T-helper 1 cell treated with Interleukin-12 subunit alpha and Interleukin-12 subunit beta and Interleukin-4 antibody, amounts not matched to agents 30 μg/mL and 1 μg/mL, for 36 hours (primary cell): ENCODE results near the gene PAM.

Experiments
- H3K27ac Mint-ChIP-seq: one replicate; pipeline ENCODE4 v1.8.0; 2021; ENCODE audit warnings: mild to moderate bottlenecking, mixed read lengths
- H3K27me3 Mint-ChIP-seq: one replicate; pipeline ENCODE4 v1.8.0; 2021; ENCODE audit warnings: low read depth, mixed read lengths
- H3K36me3 Mint-ChIP-seq: one replicate; pipeline ENCODE4 v1.8.0; 2021; ENCODE audit warnings: low read depth, mixed read lengths
- H3K4me1 Mint-ChIP-seq: one replicate; pipeline ENCODE4 v1.8.0; 2021; ENCODE audit warnings: low read depth, mixed read lengths
- H3K4me3 Mint-ChIP-seq: one replicate; pipeline ENCODE4 v1.8.0; 2021; ENCODE audit warnings: mild to moderate bottlenecking, moderate library complexity, mixed read lengths
- H3K9me3 Mint-ChIP-seq: one replicate; pipeline ENCODE4 v1.8.0; 2021; ENCODE audit warnings: mixed read lengths

Gene PAM

DNA sequence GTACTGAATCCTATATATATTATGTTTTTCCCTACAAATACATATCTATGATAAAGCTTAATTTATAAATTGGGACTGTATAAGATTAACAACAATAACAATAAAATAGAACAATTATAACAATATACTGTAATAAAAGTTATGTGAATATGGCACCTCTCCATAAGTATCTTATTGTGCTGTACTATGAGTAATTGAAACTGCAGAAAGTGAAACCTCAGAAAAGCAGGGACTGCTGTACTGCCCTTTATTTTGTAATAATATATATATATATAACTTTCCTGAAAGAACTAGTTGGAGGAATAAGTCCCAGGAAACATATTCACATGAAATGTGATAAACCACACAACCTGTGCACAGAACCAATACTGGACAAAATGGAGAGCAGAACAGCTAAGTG lies 77.3 kb downstream of the PAM start:
- H3K4me3 Mint-ChIP-seq = no peak overlapping the region
- no peaks in the 10 kb centered on the region for H3K36me3 Mint-ChIP-seq
- no peaks in the 10 kb centered on the region for H3K9me3 Mint-ChIP-seq
- H3K27me3 Mint-ChIP-seq = no peaks in the 10 kb centered on the region
- peaks cover 22% of the 10 kb centered on the region for H3K4me1 Mint-ChIP-seq
- no peak overlapping the region for H3K27ac Mint-ChIP-seq

DNA sequence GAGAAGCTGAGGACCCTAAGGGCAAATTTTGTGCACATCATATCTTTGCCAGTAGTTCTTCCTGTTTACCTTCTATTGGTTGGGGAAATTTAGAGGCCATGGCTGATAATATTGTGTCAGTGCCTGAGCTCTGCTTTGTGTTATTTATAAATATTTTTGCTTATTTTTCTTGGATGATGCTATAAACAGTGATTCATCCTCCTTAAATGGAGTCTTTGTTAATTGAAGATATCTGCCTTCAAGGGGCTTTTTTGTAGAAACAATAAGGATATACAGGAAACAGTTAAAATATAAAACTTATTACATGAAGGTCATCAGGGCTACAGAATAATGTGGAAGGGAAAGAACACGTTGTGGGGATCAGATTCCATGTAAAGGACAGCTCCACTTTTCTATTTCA lies 78.0 kb downstream of the PAM start:
- H3K9me3 Mint-ChIP-seq = no peaks in the 10 kb centered on the region
- no peak overlapping the region for H3K4me3 Mint-ChIP-seq
- H3K27ac Mint-ChIP-seq = no peak overlapping the region
- no peaks in the 10 kb centered on the region for H3K27me3 Mint-ChIP-seq
- no peaks in the 10 kb centered on the region for H3K36me3 Mint-ChIP-seq
- H3K4me1 Mint-ChIP-seq = peaks cover 22% of the 10 kb centered on the region

DNA sequence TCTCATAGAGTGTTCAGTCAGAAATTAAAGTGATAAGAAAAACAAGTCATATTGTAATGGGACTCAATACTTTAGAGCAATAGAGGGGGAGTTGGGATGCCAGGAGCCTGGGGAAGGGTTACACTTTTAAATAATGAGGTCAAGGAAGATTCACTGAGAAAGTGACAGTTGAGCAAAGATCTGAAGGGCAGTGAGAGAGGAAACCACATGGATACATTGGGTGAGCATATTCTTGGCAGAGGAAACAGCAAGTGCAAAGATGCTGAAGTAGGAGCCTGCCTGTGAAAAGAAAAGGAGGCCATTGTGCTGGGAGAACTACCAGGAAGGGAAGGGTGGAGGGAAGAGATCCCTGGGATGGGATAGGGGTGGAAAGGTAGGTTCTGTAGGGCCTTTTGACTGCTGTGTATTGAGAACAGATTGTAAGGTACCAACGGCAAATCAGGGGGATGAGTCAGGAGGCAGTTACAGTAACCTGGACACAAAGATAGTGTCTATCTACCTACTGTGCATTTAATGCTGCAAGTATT lies 79.4 kb downstream of the PAM start:
- Mint-ChIP-seq H3K9me3 (no peaks in the 10 kb centered on the region), H3K36me3 (no peaks in the 10 kb centered on the region), H3K27ac (no peak overlapping the region), H3K27me3 (no peaks in the 10 kb centered on the region), H3K4me1 (peaks cover 22% of the 10 kb centered on the region), H3K4me3 (no peak overlapping the region)

DNA sequence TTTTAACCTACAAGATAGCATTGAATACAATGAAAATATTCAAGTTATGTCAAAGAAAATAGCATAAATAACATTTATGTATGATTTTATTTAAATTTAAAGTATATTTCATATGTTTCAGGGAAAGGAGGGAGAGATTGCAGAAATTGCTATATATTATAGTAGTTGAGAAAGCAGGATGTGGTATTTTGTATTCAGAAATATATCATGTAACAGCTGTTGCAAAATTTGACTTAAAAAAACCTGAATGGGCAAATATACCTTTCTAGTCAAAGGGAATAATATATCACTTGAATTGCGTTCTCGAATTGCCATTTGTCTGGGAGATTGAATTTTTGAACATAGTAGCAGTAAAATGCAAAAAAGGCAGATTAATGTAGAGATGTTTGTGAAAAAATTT lies 80.6 kb downstream of the PAM start:
- no peak overlapping the region for H3K4me3 Mint-ChIP-seq
- H3K4me1 Mint-ChIP-seq = peaks cover 22% of the 10 kb centered on the region
- H3K27me3 Mint-ChIP-seq = no peaks in the 10 kb centered on the region
- no peak overlapping the region for H3K27ac Mint-ChIP-seq
- no peaks in the 10 kb centered on the region for H3K36me3 Mint-ChIP-seq
- H3K9me3 Mint-ChIP-seq = no peaks in the 10 kb centered on the region

DNA sequence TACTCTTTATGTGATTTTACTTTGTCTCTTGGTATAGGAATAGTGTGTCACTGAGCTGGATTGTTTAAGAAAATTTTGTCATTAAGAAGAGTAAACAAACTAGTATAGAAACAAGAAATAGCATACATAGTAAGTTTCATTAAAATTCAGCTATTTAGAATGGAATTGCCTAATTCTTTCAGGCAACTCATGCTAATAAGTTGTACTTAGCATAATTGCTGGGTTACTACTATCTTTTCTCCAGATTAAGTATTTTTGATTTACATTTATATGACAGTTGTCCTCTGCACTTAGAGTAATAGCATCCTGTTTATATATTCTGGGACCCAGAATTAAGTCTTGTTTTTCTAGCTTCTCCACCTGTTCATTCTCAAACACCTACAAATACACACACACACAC lies 85.9 kb downstream of the PAM start:
- H3K27me3 Mint-ChIP-seq = no peaks in the 10 kb centered on the region
- H3K4me1 Mint-ChIP-seq = peaks cover 7% of the 10 kb centered on the region
- peaks cover 4% of the 10 kb centered on the region for H3K36me3 Mint-ChIP-seq
- H3K27ac Mint-ChIP-seq = no peak overlapping the region
- no peak overlapping the region for H3K4me3 Mint-ChIP-seq
- no peaks in the 10 kb centered on the region for H3K9me3 Mint-ChIP-seq

DNA sequence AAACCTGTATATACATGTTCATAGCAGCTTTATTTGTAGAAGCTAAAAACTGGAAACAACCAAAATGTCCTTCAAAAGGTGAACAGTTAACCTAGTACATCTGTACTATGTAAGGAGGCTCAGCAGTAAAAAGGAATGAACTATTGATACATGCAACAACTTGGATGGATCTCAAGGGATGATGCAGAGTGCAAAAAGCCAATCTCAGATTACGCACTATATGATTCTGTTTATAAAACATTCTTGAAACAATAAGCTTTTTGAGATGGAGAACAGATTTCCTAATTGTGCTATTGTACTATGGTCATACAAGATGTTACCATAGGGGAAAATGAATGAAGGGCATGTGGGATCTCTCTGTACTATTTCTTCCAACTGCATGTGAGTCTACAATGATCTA lies 88.9 kb downstream of the PAM start:
- no peak overlapping the region for H3K27ac Mint-ChIP-seq
- H3K4me3 Mint-ChIP-seq = no peak overlapping the region
- H3K9me3 Mint-ChIP-seq = no peaks in the 10 kb centered on the region
- no peaks in the 10 kb centered on the region for H3K4me1 Mint-ChIP-seq
- no peaks in the 10 kb centered on the region for H3K27me3 Mint-ChIP-seq
- peaks cover 7% of the 10 kb centered on the region for H3K36me3 Mint-ChIP-seq

DNA sequence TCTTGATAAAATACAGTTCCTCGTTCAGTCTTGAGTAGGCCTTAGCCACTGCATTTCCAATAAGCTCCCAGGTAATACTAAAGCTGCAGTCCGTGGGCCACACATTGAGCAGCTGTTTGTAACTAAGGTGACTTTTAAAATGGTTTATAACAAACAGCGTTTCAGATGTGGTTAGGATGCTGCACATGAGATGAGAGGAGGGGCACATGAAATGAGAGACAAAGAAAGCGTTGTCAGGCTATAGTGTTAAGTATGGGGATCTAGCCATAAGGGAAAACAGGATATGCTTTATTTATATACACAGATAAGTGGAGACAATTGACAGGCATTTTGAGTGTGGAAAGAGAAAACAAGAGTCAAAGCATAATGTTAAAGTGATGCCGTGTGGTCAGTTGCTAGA lies 89.9 kb downstream of the PAM start:
- Mint-ChIP-seq H3K36me3 (peaks cover 7% of the 10 kb centered on the region), H3K27ac (no peak overlapping the region), H3K9me3 (no peaks in the 10 kb centered on the region), H3K4me1 (no peaks in the 10 kb centered on the region), H3K4me3 (no peak overlapping the region), H3K27me3 (no peaks in the 10 kb centered on the region)

DNA sequence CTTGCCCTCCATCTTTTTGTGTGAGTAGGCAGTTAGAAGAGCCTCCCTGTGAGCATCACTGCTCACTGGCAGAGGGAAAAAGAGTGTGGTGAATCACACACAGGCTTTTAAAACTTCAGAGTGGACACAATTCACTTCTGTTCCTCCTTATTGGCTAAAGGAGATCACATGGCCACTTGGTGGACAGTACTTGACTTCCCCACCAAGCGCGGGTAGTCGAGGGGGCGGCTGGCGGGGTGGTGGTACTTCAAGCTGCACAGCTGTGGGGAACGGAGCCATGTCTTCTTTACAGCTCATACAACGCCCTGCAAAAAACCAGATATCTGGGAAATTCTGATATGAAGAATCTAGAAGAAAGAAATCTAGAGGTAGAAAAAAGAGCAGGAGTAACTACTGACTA lies 95.4 kb downstream of the PAM start:
- H3K36me3 Mint-ChIP-seq = peaks cover 3% of the 10 kb centered on the region

DNA sequence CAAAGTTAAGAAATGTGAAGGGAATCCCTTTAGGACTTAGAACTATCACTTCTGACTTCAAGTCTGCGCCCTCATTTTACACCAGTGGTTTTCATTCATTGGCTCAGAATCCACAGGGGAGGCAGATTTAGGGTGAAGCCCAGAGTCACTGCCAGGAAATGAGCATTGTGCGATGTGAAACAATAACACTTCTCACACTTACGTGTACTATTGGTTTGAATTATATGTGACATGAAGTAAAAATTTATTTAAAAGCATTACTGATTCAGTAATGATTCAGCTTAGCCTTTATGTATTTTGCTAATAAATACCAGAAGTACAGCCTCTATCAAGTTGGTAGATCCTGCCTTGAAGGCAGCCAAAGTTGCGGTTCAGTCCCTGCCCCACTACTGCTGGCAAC lies 98.6 kb downstream of the PAM start:
- no peaks in the 10 kb centered on the region for H3K9me3 Mint-ChIP-seq
- H3K4me3 Mint-ChIP-seq = no peak overlapping the region
- H3K4me1 Mint-ChIP-seq = peaks cover 6% of the 10 kb centered on the region
- no peak overlapping the region for H3K27ac Mint-ChIP-seq
- peaks cover 8% of the 10 kb centered on the region for H3K27me3 Mint-ChIP-seq
- no peaks in the 10 kb centered on the region for H3K36me3 Mint-ChIP-seq

More for the DNA sequence above, 95.4 kb downstream of the PAM start:
- Mint-ChIP-seq H3K9me3 (no peaks in the 10 kb centered on the region), H3K27me3 (peaks cover under 1% of the 10 kb centered on the region), H3K4me3 (no peak overlapping the region), H3K4me1 (peaks cover 2% of the 10 kb centered on the region), H3K27ac (no peak overlapping the region)

DNA sequence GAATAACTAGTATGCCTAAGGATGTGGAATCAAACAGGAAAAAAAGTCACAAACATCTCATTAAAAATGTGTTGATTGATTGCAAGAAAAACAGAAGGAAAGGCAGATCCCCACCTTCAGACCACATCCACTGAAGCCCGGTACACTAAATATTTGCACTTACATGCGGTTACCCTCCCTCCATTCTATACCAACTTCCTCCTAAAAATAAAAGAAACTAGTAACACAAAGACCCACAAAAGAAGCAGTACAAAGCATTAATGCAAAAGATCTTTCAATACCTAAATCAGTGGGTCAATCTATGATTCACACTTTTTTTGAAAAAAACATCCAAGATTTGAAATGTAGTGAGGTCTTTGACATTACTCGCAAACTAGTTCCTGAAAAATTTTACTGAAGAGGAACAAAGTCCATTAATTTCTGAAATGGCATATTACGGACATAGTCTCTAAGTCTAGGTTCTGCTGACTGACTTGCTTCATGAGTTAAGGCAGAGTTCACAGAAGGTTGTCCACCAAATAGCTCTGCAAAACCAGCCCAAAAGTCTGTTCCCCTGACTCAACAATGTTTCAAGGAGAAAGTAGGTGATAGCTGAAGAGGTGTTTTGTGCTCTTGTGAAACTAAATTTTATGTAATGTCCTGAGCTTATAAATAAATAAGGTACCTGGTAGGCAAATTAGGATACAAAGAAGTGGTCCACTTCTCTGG lies 100.7 kb downstream of the PAM start:
- H3K9me3 Mint-ChIP-seq = no peaks in the 10 kb centered on the region
- no peak overlapping the region for H3K27ac Mint-ChIP-seq
- H3K27me3 Mint-ChIP-seq = peaks cover 8% of the 10 kb centered on the region
- peaks cover 6% of the 10 kb centered on the region for H3K4me1 Mint-ChIP-seq
- H3K4me3 Mint-ChIP-seq = no peak overlapping the region
- H3K36me3 Mint-ChIP-seq = no peaks in the 10 kb centered on the region

DNA sequence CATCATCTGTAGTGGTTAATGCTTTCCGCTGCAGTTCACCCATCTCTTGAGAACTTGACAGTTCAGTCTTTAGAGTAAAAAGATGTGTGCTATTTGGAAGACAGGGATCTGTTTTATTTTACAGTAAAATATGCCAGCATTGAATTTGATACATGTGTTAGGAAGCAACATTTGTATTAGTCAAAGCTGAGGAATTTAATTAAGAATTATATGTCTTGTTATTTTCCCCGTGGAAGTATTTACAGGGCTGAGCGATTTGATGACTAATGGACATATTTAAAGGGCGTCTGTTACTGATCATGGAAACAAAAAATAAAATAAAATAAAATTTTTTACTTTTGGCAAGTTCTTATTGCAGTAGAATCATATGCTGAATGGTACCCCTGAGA lies 101.3 kb downstream of the PAM start:
- Mint-ChIP-seq H3K36me3 (no peaks in the 10 kb centered on the region), H3K27me3 (peaks cover 8% of the 10 kb centered on the region), H3K27ac (no peak overlapping the region), H3K9me3 (no peaks in the 10 kb centered on the region), H3K4me1 (peaks cover 6% of the 10 kb centered on the region), H3K4me3 (no peak overlapping the region)

DNA sequence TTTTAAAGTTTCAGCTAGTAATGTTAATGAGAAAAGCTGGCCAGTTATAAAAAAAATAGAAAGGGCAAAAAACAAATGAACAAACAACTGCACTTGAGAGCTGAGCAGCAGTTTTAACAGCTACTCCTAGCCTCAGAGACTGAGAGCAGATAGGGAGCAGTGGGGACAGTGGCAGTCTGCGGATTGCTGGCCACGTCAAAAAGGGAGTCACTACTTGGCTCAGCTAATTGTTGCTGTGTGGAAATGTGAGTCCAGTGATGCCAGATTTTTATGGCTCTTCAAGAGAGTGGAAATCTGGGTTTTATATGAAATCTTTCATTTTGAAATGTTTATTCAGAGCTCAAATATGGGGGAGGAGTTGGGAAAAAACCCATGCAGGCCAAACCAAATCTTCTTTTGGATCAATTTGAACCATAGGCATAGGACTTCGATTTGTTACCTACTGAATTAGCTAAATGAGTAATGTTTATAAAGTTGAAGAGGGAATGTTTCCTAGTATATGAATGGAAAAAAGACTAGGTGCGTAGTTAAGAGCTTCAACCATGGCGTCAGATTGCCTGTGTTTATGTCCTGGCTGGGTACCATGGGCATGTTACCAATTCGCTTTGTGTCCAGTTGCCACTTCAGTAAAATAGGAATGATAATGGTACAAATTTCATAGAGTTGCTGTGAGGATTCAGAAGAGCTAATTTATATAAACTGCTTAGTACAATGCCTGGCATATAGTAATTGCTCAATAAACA lies 102.1 kb downstream of the PAM start:
- Mint-ChIP-seq H3K27me3 (peaks cover 8% of the 10 kb centered on the region), H3K4me1 (peaks cover 6% of the 10 kb centered on the region), H3K4me3 (no peak overlapping the region), H3K27ac (no peak overlapping the region), H3K36me3 (no peaks in the 10 kb centered on the region), H3K9me3 (no peaks in the 10 kb centered on the region)

DNA sequence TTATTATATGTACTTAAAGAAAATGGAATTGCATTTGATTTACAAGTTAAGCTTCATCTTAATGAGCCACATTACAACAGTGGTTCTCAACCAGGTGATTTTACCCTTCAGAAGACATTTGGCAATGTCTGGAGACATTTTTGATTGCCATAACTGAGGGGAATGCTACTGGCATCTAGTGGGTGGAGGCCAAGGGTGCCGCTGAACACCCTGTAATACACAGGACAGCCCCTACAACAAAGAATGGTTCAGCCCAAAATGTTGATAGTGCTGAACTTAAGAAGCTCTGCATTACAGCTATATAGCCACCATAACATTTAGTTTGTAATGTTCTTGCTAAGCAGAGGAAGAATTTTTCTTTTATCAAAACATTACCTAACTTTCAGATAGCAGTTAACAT lies 103.1 kb downstream of the PAM start:
- no peak overlapping the region for H3K27ac Mint-ChIP-seq
- no peaks in the 10 kb centered on the region for H3K9me3 Mint-ChIP-seq
- H3K4me1 Mint-ChIP-seq = peaks cover 6% of the 10 kb centered on the region
- H3K4me3 Mint-ChIP-seq = no peak overlapping the region
- no peaks in the 10 kb centered on the region for H3K36me3 Mint-ChIP-seq
- H3K27me3 Mint-ChIP-seq = peaks cover 11% of the 10 kb centered on the region

DNA sequence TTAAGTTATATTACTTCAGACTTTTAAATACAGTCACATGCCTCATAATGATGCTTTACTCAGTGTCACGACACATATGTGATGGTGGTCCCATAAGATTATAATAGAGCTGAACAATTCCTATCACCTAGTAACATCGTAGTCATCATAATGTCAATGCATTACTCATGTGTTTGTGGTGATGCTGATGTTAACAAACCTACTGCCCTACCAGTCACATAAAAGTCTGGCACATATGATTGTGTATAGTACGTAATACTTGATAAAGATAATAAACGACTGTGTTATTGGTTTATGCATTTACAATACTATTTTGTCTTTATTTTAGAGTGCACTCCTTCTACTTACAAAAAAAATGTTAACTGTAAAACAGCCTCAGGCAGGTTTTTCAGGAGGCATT lies 103.7 kb downstream of the PAM start:
- peaks cover 11% of the 10 kb centered on the region for H3K27me3 Mint-ChIP-seq
- peaks cover 5% of the 10 kb centered on the region for H3K4me1 Mint-ChIP-seq
- H3K27ac Mint-ChIP-seq = no peak overlapping the region
- no peak overlapping the region for H3K4me3 Mint-ChIP-seq
- no peaks in the 10 kb centered on the region for H3K36me3 Mint-ChIP-seq
- H3K9me3 Mint-ChIP-seq = no peaks in the 10 kb centered on the region

DNA sequence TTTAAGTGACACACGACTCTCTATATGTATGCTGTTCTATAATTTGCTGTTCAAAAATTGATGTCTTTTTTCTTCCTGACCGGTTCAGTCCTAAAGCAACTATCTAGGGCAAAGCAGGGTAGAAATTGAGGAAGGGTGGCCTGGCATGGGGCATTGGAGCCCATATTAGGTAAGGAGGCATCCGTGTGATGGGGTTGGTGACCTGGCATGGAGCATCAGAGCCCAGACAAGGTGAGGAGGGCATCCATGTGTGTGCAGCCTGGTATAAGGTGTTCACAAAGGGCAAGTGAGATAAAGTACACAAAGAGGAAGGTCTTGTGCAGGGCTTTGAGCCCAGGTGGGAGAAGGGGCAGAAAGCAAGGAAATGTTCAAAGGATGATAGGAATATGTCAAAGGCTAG lies 104.9 kb downstream of the PAM start:
- Mint-ChIP-seq H3K4me1 (peaks cover 6% of the 10 kb centered on the region), H3K4me3 (no peak overlapping the region), H3K9me3 (no peaks in the 10 kb centered on the region), H3K36me3 (no peaks in the 10 kb centered on the region), H3K27ac (no peak overlapping the region), H3K27me3 (peaks cover 16% of the 10 kb centered on the region)
